SK-N-SH (cell line): ENCODE measurements around the gene ROMO1. TPM values are rescaled to one million over a fixed set of nuclear protein-coding genes. Genes with fewer than 3 reads are reported as not detected.

Source experiments
- CTCF ChIA-PET: fragments of 300-600, 350-600 bp; formaldehyde crosslinking; extraction: SDS; loops from one replicate; lab custom pipeline; 2021; lab: Yijun Ruan, JAX
- POLR2A ChIA-PET: fragments of 350-600 bp; sonication (Branson Sonifier 250); formaldehyde crosslinking; extraction: SDS; loops from one replicate; lab custom pipeline; 2020; ENCODE audit warnings: antibody characterized with exemption, inconsistent platforms; lab: Yijun Ruan, JAX
- DNase-seq: peaks from one replicate; pipeline ENCODE4 v3.0.0; 2012
- H2AFZ ChIP-seq: fragments of 200-600 bp; sonication (generic); 2 replicates; pipeline ENCODE4 v1.8.1; 2016; ENCODE audit warnings: antibody characterized with exemption, mild to moderate bottlenecking, low read depth
- H3F3A ChIP-seq: fragments of 200-600 bp; sonication (generic); replicated peaks from 2 replicates; pipeline ENCODE3; 2016; ENCODE audit warnings: antibody characterized with exemption, mild to moderate bottlenecking; ENCODE audit not compliant: insufficient read depth
- H3K27ac ChIP-seq, 2 experiments: fragments of 200-500 bp in 1 of 2; fragments of 200-600 bp in 1 of 2; sonication (Bioruptor generic) in 1 of 2; sonication (generic), shearing (Covaris generic) in 1 of 2; 2 replicates each; pipeline versions ENCODE4 v1.5.1 to v1.6.1; 2014 to 2016; ENCODE audit warnings: low read depth in 2 of 2, inconsistent platforms in 1 of 2, low read length in 1 of 2, mild to moderate bottlenecking in 1 of 2, mixed read lengths in 1 of 2
- H3K27me3 ChIP-seq: fragments of 200-600 bp; sonication (generic), shearing (Covaris generic); 2 replicates; pipeline ENCODE4 v1.6.1; 2016; ENCODE audit warnings: mixed run types; ENCODE audit not compliant: insufficient read depth
- H3K36me3 ChIP-seq, 2 experiments: fragments of 200-500 bp in 1 of 2; fragments of 200-600 bp in 1 of 2; sonication (Bioruptor generic) in 1 of 2; sonication (generic) in 1 of 2; replicated peaks in 1 of 2; 2 replicates each; pipeline versions ENCODE3 to v1.5.1; 2014 to 2016; ENCODE audit warnings: low read length in 1 of 2, mild to moderate bottlenecking in 1 of 2; ENCODE audit not compliant: insufficient read depth in 2 of 2, control insufficient read depth in 1 of 2
- H3K4me1 ChIP-seq, 2 experiments: fragments of 200-500 bp in 1 of 2; fragments of 200-600 bp in 1 of 2; sonication (Bioruptor generic) in 1 of 2; sonication (generic), shearing (Covaris generic) in 1 of 2; 2 replicates each; pipeline versions ENCODE4 v1.5.1 to v1.6.1; 2014 to 2016; ENCODE audit warnings: low read depth in 1 of 2, low read length in 1 of 2, mixed run types in 1 of 2; ENCODE audit not compliant: insufficient read depth in 2 of 2, control insufficient read depth in 1 of 2
- H3K4me2 ChIP-seq: fragments of 200-600 bp; sonication (generic), shearing (Covaris generic); 2 replicates; pipeline ENCODE4 v1.6.1; 2017; ENCODE audit warnings: mixed run types
- H3K4me3 ChIP-seq, 2 experiments: fragments of 200-500 bp in 1 of 2; fragments of 200-600 bp in 1 of 2; sonication (Bioruptor generic) in 1 of 2; sonication (generic), shearing (Covaris generic) in 1 of 2; 2 replicates each; pipeline versions ENCODE4 v1.5.1 to v1.8.1; 2014 to 2016; ENCODE audit warnings: low read depth in 2 of 2, inconsistent platforms in 1 of 2, low read length in 1 of 2, mild to moderate bottlenecking in 1 of 2, mixed read lengths in 1 of 2, moderate library complexity in 1 of 2
- H3K79me2 ChIP-seq: fragments of 200-600 bp; sonication (generic); 2 replicates; pipeline ENCODE4 v1.8.1; 2017; ENCODE audit warnings: mild to moderate bottlenecking; ENCODE audit not compliant: insufficient read depth
- H3K9ac ChIP-seq: fragments of 200-600 bp; sonication (generic); 2 replicates; pipeline ENCODE4 v1.6.1; 2017; ENCODE audit warnings: mixed run types
- H3K9me2 ChIP-seq: fragments of 200-600 bp; sonication (generic); 2 replicates; pipeline ENCODE4 v1.6.1; 2017; ENCODE audit warnings: mixed run types
- H3K9me3 ChIP-seq: fragments of 200-600 bp; sonication (generic); 2 replicates; pipeline ENCODE4 v1.6.1; 2017; ENCODE audit warnings: mixed run types, mild to moderate bottlenecking, moderate library complexity
- H4K20me1 ChIP-seq: fragments of 200-600 bp; sonication (generic); 2 replicates; pipeline ENCODE4 v1.6.1; 2017; ENCODE audit warnings: mild to moderate bottlenecking, mixed run types; ENCODE audit not compliant: insufficient read depth
- CHD2 ChIP-seq: fragments of 150-350 bp; IDR thresholded peaks from 2 replicates; pipeline ENCODE4 v1.6.1; 2018; ENCODE audit warnings: low read length; ENCODE audit not compliant: partially characterized antibody
- ELF1 ChIP-seq: IDR thresholded peaks from 2 replicates; pipeline ENCODE4 v1.4.0; 2012
- FOXM1 ChIP-seq: IDR thresholded peaks from 2 replicates; pipeline ENCODE4 v1.4.0; 2012; ENCODE audit warnings: low read depth, mild to moderate bottlenecking
- GATA2 ChIP-seq: sonication (generic); formaldehyde crosslinking; IDR thresholded peaks from 2 replicates; pipeline ENCODE4 v1.5.0; 2020; ENCODE audit warnings: mild to moderate bottlenecking, missing genetic modification reagents
- JUND ChIP-seq: IDR thresholded peaks from 2 replicates; pipeline ENCODE4 v1.4.0; 2012
- MAX ChIP-seq: IDR thresholded peaks from 2 replicates; pipeline ENCODE4 v1.4.0; 2012; ENCODE audit warnings: low read depth
- MEF2A ChIP-seq: IDR thresholded peaks from 2 replicates; pipeline ENCODE4 v1.4.0; 2012; ENCODE audit warnings: low read depth, borderline replicate concordance
- MXI1 ChIP-seq: IDR thresholded peaks from 2 replicates; pipeline ENCODE4 v1.6.1; 2012; ENCODE audit warnings: mild to moderate bottlenecking, low read depth, low read length, improper control_type of control experiment
- NRF1 ChIP-seq: IDR thresholded peaks from 2 replicates; pipeline ENCODE4 v1.6.1; 2012; ENCODE audit warnings: low read depth, mild to moderate bottlenecking, low read length
- RFX5 ChIP-seq: IDR thresholded peaks from 2 replicates; pipeline ENCODE4 v1.6.1; 2012; ENCODE audit warnings: mild to moderate bottlenecking, improper control_type of control experiment, low read length
- SMC3 ChIP-seq: IDR thresholded peaks from 2 replicates; pipeline ENCODE4 v1.6.1; 2012; ENCODE audit warnings: low read depth, low read length, improper control_type of control experiment
- TAF1 ChIP-seq: IDR thresholded peaks from 2 replicates; pipeline ENCODE4 v1.6.1; 2012; ENCODE audit warnings: low read depth, mild to moderate bottlenecking, low read length, moderate library complexity, borderline replicate concordance
- TCF12 ChIP-seq: IDR thresholded peaks from 2 replicates; pipeline ENCODE4 v1.4.0; 2012
- USF2 ChIP-seq: fragments of 150-350 bp; IDR thresholded peaks from 2 replicates; pipeline ENCODE4 v1.6.1; 2017; ENCODE audit warnings: antibody characterized with exemption, low read length, low read depth, borderline replicate concordance
- ZBTB33 ChIP-seq: IDR thresholded peaks from 2 replicates; pipeline ENCODE4 v1.4.0; 2012; ENCODE audit warnings: low read depth, borderline replicate concordance
- WGBS: methylation state at CpG from one replicate; pipeline ENCODE4 v1.1.6; 2017; ENCODE audit warnings: low lambda C conversion rate; 5-methylcytosine and 5-hydroxymethylcytosine counted together
- polyA plus RNA-seq, 3 experiments: library from polyadenylated mRNA; depleted of rRNA; stranded (reverse); fragments of >200 nt; gene quantifications; 2 replicates each; pipeline ENCODE4 v1.2.3, GENCODE V29; 2012

ROMO1 gene
- polyA plus RNA-seq, 1 of the 3 experiments (the other 2 are of a cell fraction), result 1,273 TPM

- Histone ChIP-seq H3K9ac (peak overlapping the region; percentile 95), H3K4me2 (peak overlapping the region; percentile 92), H3K9me3 (no peaks in the 10 kb centered on the region), H3K9me2 (no peaks in the 10 kb centered on the region), H3K27ac (peak overlapping the region; percentile 88 to 89), H4K20me1 (peaks cover 26% of the 10 kb centered on the region), H3K79me2 (peaks cover 73% of the 10 kb centered on the region), H3K4me1 (peaks cover 0 to 16% of the 10 kb centered on the region in 2 experiments; a peak in 3 of 4 replicates), H3F3A (peaks cover 53% of the 10 kb centered on the region), H3K4me3 (peak overlapping the region; percentile 82 to 90), H2AFZ (peak overlapping the region; percentile 97; the same call in 1 of the 2 replicates), H3K36me3 (peaks cover 44 to 63% of the 10 kb centered on the region in 2 experiments), H3K27me3 (no peaks in the 10 kb centered on the region)
- no peak for TF ChIP-seq JUND
- no peak for TF ChIP-seq MEF2A
- TF ChIP-seq ELF1, result no peak
- TF ChIP-seq USF2, result no peak
- TF ChIP-seq TCF12, result no peak
- TF ChIP-seq CHD2, result no peak
- TF ChIP-seq FOXM1, result no peak
- no peak for TF ChIP-seq NRF1
- no peak for TF ChIP-seq RFX5
- TF ChIP-seq ZBTB33, result no peak
- TF ChIP-seq TAF1, result no peak
- no peak for TF ChIP-seq MAX
- TF ChIP-seq GATA2 (CRISPR knock-in tag), result no peak
- TF ChIP-seq SMC3, result no peak
- no peak for TF ChIP-seq MXI1
- ChIA-PET POLR2A (interaction anchor here (0.8 to 2.1 kb wide), 3 partner anchors 11 to 42 kb away, joined by 3 to 17 read pairs (median 3); partner anchors contain the start of gene RBM39), CTCF (interaction anchor here (0.8 to 4.7 kb wide), 7 partner anchors 11 to 247 kb away, joined by 3 to 18 read pairs (median 5); partner anchors contain the start of genes CPNE1, RBM12 and RBM39)
- 22% methylated on average over 6 of the region's 6 CpGs for WGBS
- DNase-seq, result no peak
These were observed 886 bp downstream of the ROMO1 start for GRCh38 chr20:35699957-35700624.
